NT2/D1 (cell line): Measurements from ENCODE around the gene SAMD10.

ENCODE experiments used
- DNase-seq: peaks from one replicate; pipeline ENCODE4 v3.0.0-alpha.2; 2011; ENCODE audit warnings: low read depth, low spot score
- H3K27me3 ChIP-seq: 2 replicates; pipeline ENCODE4 v1.6.0; 2011; ENCODE audit warnings: mild to moderate bottlenecking; ENCODE audit not compliant: insufficient read length, insufficient read depth
- H3K36me3 ChIP-seq: 2 replicates; pipeline ENCODE4 v1.6.1; 2011; ENCODE audit warnings: mild to moderate bottlenecking, low read length, mixed read lengths; ENCODE audit not compliant: insufficient read depth, insufficient read length
- H3K4me1 ChIP-seq: 2 replicates; pipeline ENCODE4 v1.5.1; 2011; ENCODE audit not compliant: insufficient read depth, insufficient read length
- H3K4me3 ChIP-seq: 2 replicates; pipeline ENCODE4 v1.5.1; 2011; ENCODE audit warnings: low read depth; ENCODE audit not compliant: insufficient read length
- H3K9ac ChIP-seq: 2 replicates; pipeline ENCODE4 v1.6.0; 2011; ENCODE audit warnings: low read depth; ENCODE audit not compliant: insufficient read length
- H3K9me3 ChIP-seq: 2 replicates; pipeline ENCODE4 v1.5.1; 2011; ENCODE audit warnings: mild to moderate bottlenecking, low read length; ENCODE audit not compliant: insufficient read depth
- SUZ12 ChIP-seq: IDR thresholded peaks from 2 replicates; pipeline ENCODE4 v1.6.1; 2011; ENCODE audit not compliant: insufficient read length, insufficient read depth; ENCODE audit errors: extremely low read depth
- YY1 ChIP-seq: IDR thresholded peaks from 2 replicates; pipeline ENCODE4 v1.6.1; 2011; ENCODE audit not compliant: insufficient read length, insufficient read depth
- ZNF274 ChIP-seq: IDR thresholded peaks from 2 replicates; pipeline ENCODE4 v1.6.1; 2011; ENCODE audit warnings: mild to moderate bottlenecking, low read depth, low read length

SAMD10 gene

DNA sequence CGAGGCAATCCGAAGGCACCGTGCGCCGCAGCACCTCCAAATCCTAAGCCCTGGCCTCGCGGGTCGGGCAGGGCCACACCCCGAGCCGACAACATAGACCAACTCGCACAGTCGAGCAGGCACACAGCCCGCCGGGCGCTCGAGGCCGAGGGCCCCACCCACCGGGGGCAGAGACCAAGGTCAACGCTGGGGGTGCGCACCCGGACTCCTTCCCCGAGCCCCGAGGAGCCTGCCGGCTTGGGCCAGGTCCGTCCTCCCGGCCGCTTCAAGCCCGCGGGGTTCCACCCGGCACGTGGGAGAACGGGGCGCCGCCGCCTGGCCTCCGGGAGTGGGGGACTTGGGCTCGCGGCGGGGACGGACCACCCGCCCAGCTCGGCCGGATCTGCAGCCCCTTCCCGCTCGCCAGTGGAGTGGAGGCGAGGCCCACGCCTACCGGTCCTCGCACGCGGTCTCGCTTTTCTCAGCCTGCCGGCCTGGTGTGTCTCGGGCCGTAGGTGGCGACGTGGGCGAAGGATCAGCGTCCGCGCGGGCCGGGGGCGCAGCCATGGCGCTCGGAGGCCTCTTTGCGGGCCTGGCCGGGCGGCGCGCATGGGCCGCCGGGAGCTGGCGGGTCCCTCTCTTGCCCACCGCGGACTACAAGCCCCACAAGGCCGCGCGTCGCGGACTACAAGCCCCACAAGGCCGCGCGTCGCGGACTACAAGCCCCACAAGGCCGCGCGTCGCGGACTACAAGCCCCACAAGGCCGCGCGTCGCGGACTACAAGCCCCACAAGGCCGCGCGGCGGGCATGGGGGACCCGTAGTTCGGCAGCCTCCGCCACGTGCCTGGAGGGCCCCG, 23.4 kb downstream of the SAMD10 start, which contains the start of gene UCKL1:
UCKL1 (minus strand) TSS at position 590 of the 837 bp plus-strand sequence; CDS start at position 546, 44 bp downstream.
- Histone ChIP-seq H3K9ac (peak within 1 kb of the TSS; percentile 100), H3K36me3 (peaks cover 46% of the 10 kb centered on the region), H3K9me3 (no peaks in the 10 kb centered on the region), H3K4me3 (peak within 1 kb of the TSS; percentile 99), H3K4me1 (peaks cover 45% of the 10 kb centered on the region), H3K27me3 (no peaks in the 10 kb centered on the region)
- DNase-seq = peak; percentile 86
- no peak for TF ChIP-seq SUZ12
- TF ChIP-seq YY1 = no peak
- no peak for TF ChIP-seq ZNF274

DNA sequence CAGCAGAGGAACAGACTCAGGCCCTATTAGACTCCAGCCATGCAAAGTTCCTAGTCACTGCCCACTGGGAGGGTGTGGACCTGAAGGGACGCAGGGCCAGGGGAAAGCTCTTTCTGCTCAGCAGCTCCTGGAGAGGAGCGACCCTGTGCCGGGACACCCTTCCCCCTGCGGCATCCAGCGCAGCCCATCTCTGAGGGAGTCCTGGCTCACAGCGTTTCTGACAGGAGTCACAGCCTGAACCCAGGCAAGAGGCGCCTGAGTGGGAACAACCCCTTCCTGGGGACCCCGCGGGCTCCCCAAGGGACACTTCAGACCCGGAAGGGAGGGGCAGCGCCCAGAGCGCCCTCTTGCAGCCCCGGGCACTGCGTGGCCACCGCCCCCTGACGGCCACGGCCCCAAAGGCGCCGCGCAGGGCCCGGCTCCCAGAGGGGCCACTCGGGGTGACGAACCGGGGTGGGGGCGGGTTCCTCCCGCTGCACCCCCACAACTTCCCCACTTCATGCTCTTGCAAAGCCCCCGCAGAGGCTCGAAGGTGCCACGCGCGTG, 24.1 kb downstream of the SAMD10 start:
- DNase-seq = no peak
- Histone ChIP-seq H3K4me1 (peaks cover 51% of the 10 kb centered on the region), H3K36me3 (peaks cover 52% of the 10 kb centered on the region), H3K4me3 (peak overlapping the region; percentile 99), H3K9ac (peak overlapping the region; percentile 100), H3K9me3 (no peaks in the 10 kb centered on the region), H3K27me3 (no peaks in the 10 kb centered on the region)
- TF ChIP-seq YY1 (no peak), ZNF274 (no peak), SUZ12 (no peak)

DNA sequence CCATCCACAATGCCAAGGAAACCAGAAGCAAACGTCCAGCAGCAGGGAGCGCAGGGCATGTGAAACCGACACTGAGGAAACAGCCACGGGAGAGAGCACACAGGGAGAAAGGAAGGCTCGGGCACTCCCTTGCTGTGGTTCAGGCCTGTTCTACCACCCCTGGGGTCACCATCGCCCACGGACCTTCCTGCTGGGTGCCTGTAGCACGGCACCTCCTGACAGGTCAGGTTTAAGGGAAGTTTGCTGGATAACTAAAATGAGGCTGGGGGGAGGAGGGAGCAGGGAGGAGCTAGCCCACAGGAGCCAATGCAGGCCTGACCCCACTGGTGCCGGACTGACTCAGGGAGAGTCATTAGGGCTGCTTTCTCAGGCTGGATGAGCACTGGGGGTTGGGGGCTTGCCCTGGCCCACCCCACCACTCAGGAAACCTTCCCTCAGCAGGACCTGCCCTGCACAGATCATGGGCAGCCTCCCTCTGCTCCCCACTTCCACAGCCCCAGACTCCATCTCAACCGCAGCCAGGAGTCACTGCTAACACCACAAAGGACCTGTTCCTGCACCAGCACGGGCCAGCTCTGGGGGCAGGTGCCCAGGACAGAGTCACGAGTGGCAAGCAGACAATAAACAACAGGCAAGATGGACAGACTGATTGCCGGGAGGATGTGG, 25.5 kb downstream of the SAMD10 start:
- H3K4me1 ChIP-seq = peaks cover 52% of the 10 kb centered on the region

DNA sequence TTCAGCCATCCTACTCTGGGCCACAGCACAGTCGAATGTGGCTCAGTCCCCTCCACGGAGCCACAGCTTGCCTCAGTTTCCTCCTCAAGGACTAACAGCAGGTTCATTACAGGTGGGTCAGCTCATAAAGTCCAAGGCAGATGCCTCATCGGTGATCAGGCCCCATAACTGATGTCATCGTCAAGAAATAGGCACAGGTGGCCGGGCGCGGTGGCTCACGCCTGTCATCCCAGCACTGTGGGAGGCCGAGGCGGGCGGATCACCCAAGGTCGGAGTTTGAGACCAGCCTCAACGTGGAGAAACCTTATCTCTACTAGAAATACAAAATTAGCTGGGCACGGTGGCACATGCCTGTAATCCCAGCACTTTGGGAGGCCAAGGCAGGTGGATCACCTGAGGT, 26.7 kb downstream of the SAMD10 start:
- DNase-seq = no peak
- Histone ChIP-seq H3K4me1 (peaks cover 49% of the 10 kb centered on the region), H3K9ac (peak overlapping the region; percentile 53), H3K9me3 (no peaks in the 10 kb centered on the region), H3K36me3 (peaks cover 42% of the 10 kb centered on the region), H3K27me3 (no peaks in the 10 kb centered on the region), H3K4me3 (no peak overlapping the region)
- TF ChIP-seq SUZ12 (no peak), ZNF274 (no peak), YY1 (no peak)

More for the DNA sequence above, 25.5 kb downstream of the SAMD10 start:
- TF ChIP-seq YY1 (no peak), ZNF274 (no peak), SUZ12 (no peak)
- Histone ChIP-seq H3K27me3 (no peaks in the 10 kb centered on the region), H3K36me3 (peaks cover 42% of the 10 kb centered on the region), H3K9me3 (no peaks in the 10 kb centered on the region), H3K9ac (peak overlapping the region; percentile 24), H3K4me3 (no peak overlapping the region)
- no peak for DNase-seq

DNA sequence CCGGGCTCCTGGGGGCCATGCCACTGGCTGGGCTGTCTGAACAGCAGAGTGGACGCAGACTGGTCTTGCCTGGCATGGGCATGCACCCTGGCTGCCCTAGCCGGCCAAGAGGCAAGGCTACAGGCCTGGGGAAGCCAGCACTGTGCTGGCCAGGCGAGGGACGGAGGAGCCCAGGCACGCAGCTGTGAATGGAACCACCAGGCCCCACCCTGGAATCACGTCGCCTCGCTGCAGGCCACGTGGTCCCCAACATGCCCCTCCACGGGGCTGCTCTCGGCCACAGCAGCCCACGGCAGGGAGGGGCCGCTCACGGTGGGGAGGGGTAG, 27.3 kb downstream of the SAMD10 start:
- Histone ChIP-seq H3K36me3 (peaks cover 46% of the 10 kb centered on the region), H3K27me3 (no peaks in the 10 kb centered on the region), H3K4me3 (no peak overlapping the region), H3K9me3 (no peaks in the 10 kb centered on the region), H3K9ac (no peak overlapping the region), H3K4me1 (peaks cover 50% of the 10 kb centered on the region)
- no peak for DNase-seq
- TF ChIP-seq SUZ12 (no peak), YY1 (no peak), ZNF274 (no peak)

DNA sequence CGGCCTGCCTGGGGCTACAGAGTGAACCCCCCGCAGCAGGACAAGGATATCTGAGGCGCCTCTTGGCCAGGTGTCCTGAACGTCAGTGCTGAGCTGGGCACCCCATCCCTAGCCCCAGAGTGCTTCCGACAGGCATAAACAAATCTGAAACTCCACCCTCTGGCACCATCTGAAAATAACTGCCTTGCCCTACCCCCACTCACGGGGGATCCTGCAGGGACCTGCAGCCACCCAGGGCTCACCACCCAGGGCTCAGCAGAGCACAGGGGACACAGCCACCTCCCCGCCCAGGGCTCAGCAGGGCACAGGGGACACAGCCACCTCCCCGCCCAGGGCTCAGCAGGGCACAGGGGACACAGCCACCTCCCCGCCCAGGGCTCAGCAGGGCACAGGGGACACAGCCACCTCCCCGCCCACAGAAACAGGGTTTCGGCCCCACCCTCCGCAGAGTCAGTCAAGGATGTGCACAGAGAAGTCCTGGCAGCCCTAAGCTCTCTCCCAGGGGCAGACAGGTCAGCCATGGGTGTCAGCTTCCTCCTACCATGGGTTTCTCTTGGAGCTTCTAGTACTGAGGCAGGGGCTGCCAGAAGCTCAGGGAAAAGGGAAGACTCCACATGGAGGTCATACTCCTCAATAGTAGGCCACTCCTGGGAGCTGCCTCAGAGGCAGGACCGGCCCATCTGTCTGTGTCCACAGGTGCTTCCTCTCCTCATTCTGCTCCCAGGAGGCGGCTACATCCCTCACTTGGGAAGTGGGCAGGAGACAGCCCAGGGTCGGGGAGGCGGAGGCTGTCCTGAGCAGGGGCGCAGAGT, 27.8 kb downstream of the SAMD10 start:
- Histone ChIP-seq H3K4me3 (no peak overlapping the region), H3K27me3 (no peaks in the 10 kb centered on the region), H3K4me1 (peaks cover 52% of the 10 kb centered on the region), H3K9ac (peak overlapping the region; percentile 50), H3K9me3 (no peaks in the 10 kb centered on the region), H3K36me3 (peaks cover 48% of the 10 kb centered on the region)
- DNase-seq = no peak
- TF ChIP-seq ZNF274 (no peak), YY1 (no peak), SUZ12 (no peak)
